K562 (cell line): ENCODE results near the gene ITGAE. TPM values are rescaled to one million over a fixed set of nuclear protein-coding genes. Genes with fewer than 3 reads are reported as not detected.
A peak's percentile ranks its signal among the peaks of the same experiment; 100 is the strongest.

ENCODE experiments used
- BDP1 ChIP-seq: IDR thresholded peaks from 3 replicates; pipeline ENCODE4 v1.6.1; 2011; ENCODE audit not compliant: insufficient read length, insufficient read depth
- ZBTB1 ChIP-seq: sonication (generic); formaldehyde crosslinking; IDR thresholded peaks from 2 replicates; pipeline ENCODE4 v1.8.1; 2023; ENCODE audit warnings: missing genetic modification reagents, low read depth, mild to moderate bottlenecking, borderline replicate concordance
- polyA plus RNA-seq, 8 experiments: library from polyadenylated mRNA; depleted of rRNA in 4 of 8; stranded (reverse) in 5 of 8; unstranded in 3 of 8; fragments of >200 nt; fragmentation: Nextera tagmentation in 2 of 8; fragmentation: Illumina TruSeq in 1 of 8; extraction: Ambion mirVana in 2 of 8; extraction: Trizol in 1 of 8; gene quantifications; 2 replicates each; pipeline versions ENCODE4 v1.2.1 to v1.2.3, GENCODE V29; 2011 to 2014; ENCODE audit warnings: inconsistent platforms in 1 of 8, missing spikeins in 1 of 8
- total RNA-seq, 7 experiments: library from RNA; depleted of rRNA in 6 of 7; stranded (reverse); fragments of >200 nt in 6 of 7; fragmentation: Illumina TruSeq in 2 of 7; extraction: Trizol in 2 of 7; gene quantifications; 2 replicates each; pipeline versions ENCODE4 v1.2.1 to v1.2.3, GENCODE V29; 2011 to 2021; ENCODE audit warnings: low replicate concordance in 1 of 7
- TF ChIP-seq, protein P1 (sequence below): fragments of 450-650 bp; formaldehyde crosslinking; conservative IDR thresholded peaks from 2 replicates; pipeline ENCODE4 v1.4.0; 2022; ENCODE audit warnings: mild to moderate bottlenecking, missing genetic modification characterization
- TF ChIP-seq, protein P2 (sequence below), 3 experiments: IDR thresholded peaks in 2 of 3; conservative IDR thresholded peaks in 1 of 3; 2 replicates each; pipeline ENCODE4 v1.5.1; 2011 to 2012; ENCODE audit warnings: low read length in 3 of 3, mild to moderate bottlenecking in 3 of 3, control low read depth in 2 of 3, improper control_type of control experiment in 1 of 3, inconsistent platforms in 1 of 3, low read depth in 1 of 3, mixed read lengths in 1 of 3, moderate library complexity in 1 of 3; ENCODE audit not compliant: insufficient read depth in 2 of 3
- TF ChIP-seq, protein P3 (sequence below): sonication (generic); formaldehyde crosslinking; IDR thresholded peaks from 2 replicates; pipeline ENCODE4 v1.8.1; 2023; ENCODE audit warnings: mild to moderate bottlenecking, missing genetic modification reagents
- TF ChIP-seq, protein P4 (sequence below), 2 experiments: fragments of 250-450 bp in 1 of 2; fragments of 450-650 bp in 1 of 2; sonication (Bioruptor Pico) in 1 of 2; IDR thresholded peaks; 2 replicates each; pipeline versions ENCODE4 v1.6.1 to v1.8.0; 2016 to 2021; ENCODE audit warnings: mild to moderate bottlenecking in 2 of 2, moderate library complexity in 2 of 2, missing compliant biosample characterization in 1 of 2, missing genetic modification characterization in 1 of 2
- TF ChIP-seq, protein P5 (sequence below), 2 experiments: fragments of 450-650 bp; formaldehyde crosslinking in 1 of 2; IDR thresholded peaks; 2 replicates each; pipeline versions ENCODE4 v1.4.0 to v1.6.1; 2014 to 2020; ENCODE audit warnings: mild to moderate bottlenecking in 2 of 2, borderline replicate concordance in 1 of 2, low read depth in 1 of 2

The ITGAE gene
- total and polyA plus RNA-seq, 9 of the 15 experiments (the other 6 are each of a cell fraction or from before 2014, with no cell fraction given): 14.8 to 160 (median 27.0) TPM

DNA sequence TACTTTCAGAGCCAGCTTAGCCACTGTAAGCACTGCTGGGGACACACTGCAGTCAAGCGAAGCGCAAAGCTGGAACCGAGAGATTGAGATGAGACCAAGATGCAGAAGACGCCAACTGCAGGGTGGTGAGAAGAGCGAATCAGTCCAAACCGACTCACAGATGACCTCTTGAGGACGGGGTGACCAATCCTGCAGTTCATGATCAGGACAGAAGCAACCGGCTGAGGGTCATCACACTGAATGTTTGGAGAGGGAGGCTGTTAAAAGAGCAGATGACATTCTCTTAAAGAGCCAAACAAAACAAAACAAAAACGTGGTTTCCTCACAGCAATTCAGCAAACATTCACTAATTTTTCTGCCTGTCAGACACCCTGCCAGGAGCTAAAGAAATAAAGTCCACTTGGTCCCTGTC lies 68.8 kb downstream of the ITGAE start (continued):
- TF ChIP-seq, protein P1, sequence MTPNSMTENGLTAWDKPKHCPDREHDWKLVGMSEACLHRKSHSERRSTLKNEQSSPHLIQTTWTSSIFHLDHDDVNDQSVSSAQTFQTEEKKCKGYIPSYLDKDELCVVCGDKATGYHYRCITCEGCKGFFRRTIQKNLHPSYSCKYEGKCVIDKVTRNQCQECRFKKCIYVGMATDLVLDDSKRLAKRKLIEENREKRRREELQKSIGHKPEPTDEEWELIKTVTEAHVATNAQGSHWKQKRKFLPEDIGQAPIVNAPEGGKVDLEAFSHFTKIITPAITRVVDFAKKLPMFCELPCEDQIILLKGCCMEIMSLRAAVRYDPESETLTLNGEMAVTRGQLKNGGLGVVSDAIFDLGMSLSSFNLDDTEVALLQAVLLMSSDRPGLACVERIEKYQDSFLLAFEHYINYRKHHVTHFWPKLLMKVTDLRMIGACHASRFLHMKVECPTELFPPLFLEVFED: no peak
- TF ChIP-seq, protein P2, sequence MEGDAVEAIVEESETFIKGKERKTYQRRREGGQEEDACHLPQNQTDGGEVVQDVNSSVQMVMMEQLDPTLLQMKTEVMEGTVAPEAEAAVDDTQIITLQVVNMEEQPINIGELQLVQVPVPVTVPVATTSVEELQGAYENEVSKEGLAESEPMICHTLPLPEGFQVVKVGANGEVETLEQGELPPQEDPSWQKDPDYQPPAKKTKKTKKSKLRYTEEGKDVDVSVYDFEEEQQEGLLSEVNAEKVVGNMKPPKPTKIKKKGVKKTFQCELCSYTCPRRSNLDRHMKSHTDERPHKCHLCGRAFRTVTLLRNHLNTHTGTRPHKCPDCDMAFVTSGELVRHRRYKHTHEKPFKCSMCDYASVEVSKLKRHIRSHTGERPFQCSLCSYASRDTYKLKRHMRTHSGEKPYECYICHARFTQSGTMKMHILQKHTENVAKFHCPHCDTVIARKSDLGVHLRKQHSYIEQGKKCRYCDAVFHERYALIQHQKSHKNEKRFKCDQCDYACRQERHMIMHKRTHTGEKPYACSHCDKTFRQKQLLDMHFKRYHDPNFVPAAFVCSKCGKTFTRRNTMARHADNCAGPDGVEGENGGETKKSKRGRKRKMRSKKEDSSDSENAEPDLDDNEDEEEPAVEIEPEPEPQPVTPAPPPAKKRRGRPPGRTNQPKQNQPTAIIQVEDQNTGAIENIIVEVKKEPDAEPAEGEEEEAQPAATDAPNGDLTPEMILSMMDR (IDR thresholded peaks at IDR 0.05 in 2 of 3, conservative IDR thresholded peaks at IDR 0.05 in 1 of 3; ENCODE audit: insufficient read depth in 2 of 3, low read depth in 1 of 3, low read length in 3 of 3): peak; percentile 21 to 58 (median 55); a peak in 5 of 6 replicates
- TF ChIP-seq ZBTB1 (CRISPR knock-in tag) (no peak), BDP1 (no peak)
- TF ChIP-seq, protein P3, sequence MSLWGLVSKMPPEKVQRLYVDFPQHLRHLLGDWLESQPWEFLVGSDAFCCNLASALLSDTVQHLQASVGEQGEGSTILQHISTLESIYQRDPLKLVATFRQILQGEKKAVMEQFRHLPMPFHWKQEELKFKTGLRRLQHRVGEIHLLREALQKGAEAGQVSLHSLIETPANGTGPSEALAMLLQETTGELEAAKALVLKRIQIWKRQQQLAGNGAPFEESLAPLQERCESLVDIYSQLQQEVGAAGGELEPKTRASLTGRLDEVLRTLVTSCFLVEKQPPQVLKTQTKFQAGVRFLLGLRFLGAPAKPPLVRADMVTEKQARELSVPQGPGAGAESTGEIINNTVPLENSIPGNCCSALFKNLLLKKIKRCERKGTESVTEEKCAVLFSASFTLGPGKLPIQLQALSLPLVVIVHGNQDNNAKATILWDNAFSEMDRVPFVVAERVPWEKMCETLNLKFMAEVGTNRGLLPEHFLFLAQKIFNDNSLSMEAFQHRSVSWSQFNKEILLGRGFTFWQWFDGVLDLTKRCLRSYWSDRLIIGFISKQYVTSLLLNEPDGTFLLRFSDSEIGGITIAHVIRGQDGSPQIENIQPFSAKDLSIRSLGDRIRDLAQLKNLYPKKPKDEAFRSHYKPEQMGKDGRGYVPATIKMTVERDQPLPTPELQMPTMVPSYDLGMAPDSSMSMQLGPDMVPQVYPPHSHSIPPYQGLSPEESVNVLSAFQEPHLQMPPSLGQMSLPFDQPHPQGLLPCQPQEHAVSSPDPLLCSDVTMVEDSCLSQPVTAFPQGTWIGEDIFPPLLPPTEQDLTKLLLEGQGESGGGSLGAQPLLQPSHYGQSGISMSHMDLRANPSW (CRISPR knock-in tag): no peak
- TF ChIP-seq, protein P4, sequence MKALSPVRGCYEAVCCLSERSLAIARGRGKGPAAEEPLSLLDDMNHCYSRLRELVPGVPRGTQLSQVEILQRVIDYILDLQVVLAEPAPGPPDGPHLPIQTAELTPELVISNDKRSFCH (CRISPR knock-in tag; IDR thresholded peaks at IDR 0.05): no peak
- TF ChIP-seq, protein P4 (tag; IDR thresholded peaks at IDR 0.05): no peak
- TF ChIP-seq, protein P5, sequence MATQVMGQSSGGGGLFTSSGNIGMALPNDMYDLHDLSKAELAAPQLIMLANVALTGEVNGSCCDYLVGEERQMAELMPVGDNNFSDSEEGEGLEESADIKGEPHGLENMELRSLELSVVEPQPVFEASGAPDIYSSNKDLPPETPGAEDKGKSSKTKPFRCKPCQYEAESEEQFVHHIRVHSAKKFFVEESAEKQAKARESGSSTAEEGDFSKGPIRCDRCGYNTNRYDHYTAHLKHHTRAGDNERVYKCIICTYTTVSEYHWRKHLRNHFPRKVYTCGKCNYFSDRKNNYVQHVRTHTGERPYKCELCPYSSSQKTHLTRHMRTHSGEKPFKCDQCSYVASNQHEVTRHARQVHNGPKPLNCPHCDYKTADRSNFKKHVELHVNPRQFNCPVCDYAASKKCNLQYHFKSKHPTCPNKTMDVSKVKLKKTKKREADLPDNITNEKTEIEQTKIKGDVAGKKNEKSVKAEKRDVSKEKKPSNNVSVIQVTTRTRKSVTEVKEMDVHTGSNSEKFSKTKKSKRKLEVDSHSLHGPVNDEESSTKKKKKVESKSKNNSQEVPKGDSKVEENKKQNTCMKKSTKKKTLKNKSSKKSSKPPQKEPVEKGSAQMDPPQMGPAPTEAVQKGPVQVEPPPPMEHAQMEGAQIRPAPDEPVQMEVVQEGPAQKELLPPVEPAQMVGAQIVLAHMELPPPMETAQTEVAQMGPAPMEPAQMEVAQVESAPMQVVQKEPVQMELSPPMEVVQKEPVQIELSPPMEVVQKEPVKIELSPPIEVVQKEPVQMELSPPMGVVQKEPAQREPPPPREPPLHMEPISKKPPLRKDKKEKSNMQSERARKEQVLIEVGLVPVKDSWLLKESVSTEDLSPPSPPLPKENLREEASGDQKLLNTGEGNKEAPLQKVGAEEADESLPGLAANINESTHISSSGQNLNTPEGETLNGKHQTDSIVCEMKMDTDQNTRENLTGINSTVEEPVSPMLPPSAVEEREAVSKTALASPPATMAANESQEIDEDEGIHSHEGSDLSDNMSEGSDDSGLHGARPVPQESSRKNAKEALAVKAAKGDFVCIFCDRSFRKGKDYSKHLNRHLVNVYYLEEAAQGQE (IDR thresholded peaks at IDR 0.05; ENCODE audit: borderline replicate concordance): peak; percentile 60; the same call in 1 of the 2 replicates
- TF ChIP-seq, protein P5 (CRISPR knock-in tag; IDR thresholded peaks at IDR 0.05; ENCODE audit: low read depth): no peak
